DMS153 (cell line): ENCODE measurements around the gene PCSK6.

Experiments
- DNase-seq: peaks from one replicate; lab custom pipeline; 2025; lab: John Stamatoyannopoulos, UW

Gene PCSK6

GRCh38 chr15:101275018-101275417 is 214.5 kb downstream of the PCSK6 start:
- DNase-seq = no peak

GRCh38 chr15:101273534-101273933 is 216.0 kb downstream of the PCSK6 start:
- DNase-seq = no peak

GRCh38 chr15:101272584-101272983 is 216.9 kb downstream of the PCSK6 start:
- no peak for DNase-seq

GRCh38 chr15:101269479-101270223 is 219.9 kb downstream of the PCSK6 start:
- no peak for DNase-seq

GRCh38 chr15:101267320-101268104 is 222.0 kb downstream of the PCSK6 start:
- no peak for DNase-seq

- DNase-seq = peak; percentile 5
These were observed 222.7 kb downstream of the PCSK6 start for GRCh38 chr15:101266787-101267186.

- no peak for DNase-seq
These were observed 223.5 kb downstream of the PCSK6 start for GRCh38 chr15:101266034-101266433.

- DNase-seq = no peak
These were observed 224.4 kb downstream of the PCSK6 start for GRCh38 chr15:101264911-101265641.

GRCh38 chr15:101264011-101264410 is 225.5 kb downstream of the PCSK6 start:
- no peak for DNase-seq

- DNase-seq = no peak
These were observed 227.0 kb downstream of the PCSK6 start for GRCh38 chr15:101262551-101262950.

GRCh38 chr15:101258238-101259144 is 231.0 kb downstream of the PCSK6 start:
- DNase-seq = peak; percentile 4

- DNase-seq = no peak
These were observed 232.8 kb downstream of the PCSK6 start for GRCh38 chr15:101256757-101257156.

GRCh38 chr15:101255615-101256241 is 233.8 kb downstream of the PCSK6 start:
- no peak for DNase-seq

GRCh38 chr15:101255051-101255395 is 234.5 kb downstream of the PCSK6 start:
- no peak for DNase-seq

- no peak for DNase-seq
These were observed 235.1 kb downstream of the PCSK6 start for GRCh38 chr15:101254157-101255050.
